ENCODE measurements around the gene GOPC. TPM values are rescaled to one million over a fixed set of nuclear protein-coding genes. Genes with fewer than 3 reads are reported as not detected.

The GOPC gene
- total and polyA plus RNA-seq, 2 experiments from 2014 or later: 15.5 to 26.4 TPM

GRCh38 chr6:117590447-117590846, 11.9 kb downstream of the GOPC start:
- H3K4me3 Mint-ChIP-seq: no peak overlapping the region

More at GRCh38 chr6:117590447-117590846, 11.9 kb downstream of the GOPC start:
- peaks cover 89% of the 10 kb centered on the region for H3K79me2 ChIP-seq (replicated peaks; ENCODE audit: insufficient read depth)
- H3K4me2 ChIP-seq: no peak overlapping the region
- H2AFZ ChIP-seq: no peak overlapping the region
- ATAC-seq: no peak
- H3K36me3 ChIP-seq (ENCODE audit: insufficient read depth): no peaks in the 10 kb centered on the region
- H3K27ac Mint-ChIP-seq: no peak overlapping the region
- H3K9me2 ChIP-seq (ENCODE audit: insufficient read depth): no peaks in the 10 kb centered on the region
- no peaks in the 10 kb centered on the region for H3K27me3 Mint-ChIP-seq (ENCODE audit: insufficient read depth, low read depth, poor library complexity)
- H3K9me3 Mint-ChIP-seq: no peaks in the 10 kb centered on the region
- no peaks in the 10 kb centered on the region for H3F3A ChIP-seq (replicated peaks; ENCODE audit: low read depth)
- TF ChIP-seq CTCF (conservative IDR thresholded peaks at IDR 0.05; ENCODE audit: low read depth in 2 of 2) (no peak), ZNF462 (CRISPR knock-in tag; IDR thresholded peaks at IDR 0.05) (no peak), POLR2AphosphoS5 (IDR thresholded peaks at IDR 0.05; ENCODE audit: low read depth) (no peak)
- no peak for DNase-seq (ENCODE audit: low spot score)
- H3K4me1 Mint-ChIP-seq: no peaks in the 10 kb centered on the region
- H4K20me1 ChIP-seq (replicated peaks; ENCODE audit: insufficient read depth): peaks cover 10% of the 10 kb centered on the region
- H3K4me3 ChIP-seq: no peak overlapping the region
- peaks cover 20% of the 10 kb centered on the region; the same call in 2 of the 3 replicates for H3K36me3 Mint-ChIP-seq (ENCODE audit: low read depth)
- no peaks in the 10 kb centered on the region for H3K4me1 ChIP-seq (ENCODE audit: insufficient read depth)
- H3K27ac ChIP-seq (ENCODE audit: low read depth): no peak overlapping the region
- no peaks in the 10 kb centered on the region for H3K27me3 ChIP-seq (ENCODE audit: insufficient read depth)
